NCI-H1417 treated with DMSO at 0.1 percent for 48 hours (cell line): ENCODE data around the gene PTCD3.

Experiments used
- DNase-seq: peaks from one replicate; lab custom pipeline; 2025; lab: John Stamatoyannopoulos, UW

PTCD3 gene

GRCh38 chr2:86082756-86083155 is 23.3 kb upstream of the PTCD3 start:
- DNase-seq = no peak

- no peak for DNase-seq
Measured at GRCh38 chr2:86087936-86088850, 17.8 kb upstream of the PTCD3 start.

- DNase-seq = no peak
Measured at GRCh38 chr2:86094229-86094628, 11.8 kb upstream of the PTCD3 start.

GRCh38 chr2:86097114-86097896 is 8.7 kb upstream of the PTCD3 start:
- no peak for DNase-seq

GRCh38 chr2:86097913-86098312 is 8.1 kb upstream of the PTCD3 start:
- DNase-seq = no peak

- DNase-seq = no peak
Measured at GRCh38 chr2:86102157-86102556, 3.9 kb upstream of the PTCD3 start.

GRCh38 chr2:86105252-86105968 is 625 bp upstream of the PTCD3 start, which contains the start of gene POLR1A:
POLR1A (minus strand) TSS chr2:86105886; CDS start chr2:86105776, 110 bp downstream.
- DNase-seq = peak; percentile 71

- DNase-seq = no peak
Measured at GRCh38 chr2:86107031-86107430, 996 bp downstream of the PTCD3 start.

GRCh38 chr2:86118130-86118529 is 12.1 kb downstream of the PTCD3 start:
- no peak for DNase-seq

- DNase-seq = no peak
Measured at GRCh38 chr2:86123328-86123925, 17.4 kb downstream of the PTCD3 start.

- DNase-seq = no peak
Measured at GRCh38 chr2:86124683-86125082, 18.6 kb downstream of the PTCD3 start.

- DNase-seq = no peak
Measured at GRCh38 chr2:86134709-86135108, 28.7 kb downstream of the PTCD3 start.

GRCh38 chr2:86135653-86136052 is 29.6 kb downstream of the PTCD3 start:
- no peak for DNase-seq

GRCh38 chr2:86136141-86136540 is 30.1 kb downstream of the PTCD3 start:
- no peak for DNase-seq

GRCh38 chr2:86138736-86139625 is 32.9 kb downstream of the PTCD3 start:
- DNase-seq = no peak

GRCh38 chr2:86139981-86140380 is 33.9 kb downstream of the PTCD3 start:
- DNase-seq = no peak

- DNase-seq = no peak
Measured at GRCh38 chr2:86140969-86141392, 34.9 kb downstream of the PTCD3 start.

- DNase-seq = no peak
Measured at GRCh38 chr2:86142436-86143257, 36.6 kb downstream of the PTCD3 start.

- DNase-seq = no peak
Measured at GRCh38 chr2:86143307-86143706, 37.3 kb downstream of the PTCD3 start.
